ENCODE data around the gene EFCAB6.

The EFCAB6 gene

GRCh38 chr22:43835166-43835565 is 23.1 kb upstream of the EFCAB6 start:
- no peak for TF ChIP-seq CTCF (IDR thresholded peaks at IDR 0.05)
- no peak for TF ChIP-seq ZFX (IDR thresholded peaks at IDR 0.05; ENCODE audit: borderline replicate concordance)

GRCh38 chr22:43833286-43834240 is 21.5 kb upstream of the EFCAB6 start:
- no peak for TF ChIP-seq ZFX (IDR thresholded peaks at IDR 0.05; ENCODE audit: borderline replicate concordance)
- TF ChIP-seq CTCF (IDR thresholded peaks at IDR 0.05): no peak
- no peak overlapping the region for H3K27ac ChIP-seq

More at GRCh38 chr22:43835166-43835565, 23.1 kb upstream of the EFCAB6 start:
- H3K27ac ChIP-seq: no peak overlapping the region

- no peak for TF ChIP-seq ZFX (IDR thresholded peaks at IDR 0.05; ENCODE audit: borderline replicate concordance)
- no peak for TF ChIP-seq CTCF (IDR thresholded peaks at IDR 0.05)
- no peak overlapping the region for H3K27ac ChIP-seq
Measured at GRCh38 chr22:43832393-43833265, 20.5 kb upstream of the EFCAB6 start.

GRCh38 chr22:43831561-43832392 is 19.7 kb upstream of the EFCAB6 start:
- TF ChIP-seq CTCF (IDR thresholded peaks at IDR 0.05) (no peak), ZFX (IDR thresholded peaks at IDR 0.05; ENCODE audit: borderline replicate concordance) (no peak)
- no peak overlapping the region for H3K27ac ChIP-seq

- TF ChIP-seq ZFX (IDR thresholded peaks at IDR 0.05; ENCODE audit: borderline replicate concordance): no peak
- TF ChIP-seq CTCF (IDR thresholded peaks at IDR 0.05): no peak
- no peak overlapping the region for H3K27ac ChIP-seq
Measured at GRCh38 chr22:43830931-43831560, 18.9 kb upstream of the EFCAB6 start.
